Transverse colon (tissue), 4 donors: ENCODE data around the gene RBM47.
A peak's percentile ranks its signal among the peaks of the same experiment; 100 is the strongest.

ENCODE experiments used
- POLR2AphosphoS5 ChIP-seq, 3 donors: sonication (generic); formaldehyde crosslinking; IDR thresholded peaks; one replicate each; pipeline ENCODE4 v1.6.1; 2016; ENCODE audit warnings: antibody characterized with exemption in 3 of 3
- TF ChIP-seq, protein P1 (sequence below), 5 experiments: fragments of 200-600 bp in 3 of 5; fragments of 450-650 bp in 2 of 5; sonication (generic) in 3 of 5; IDR thresholded peaks; 1 replicate in 2 of 5; 2 replicates in 3 of 5; pipeline ENCODE4 v1.5.1; 2016 to 2017; ENCODE audit warnings: antibody characterized with exemption in 5 of 5, inconsistent platforms in 3 of 5, mild to moderate bottlenecking in 2 of 5, moderate library complexity in 1 of 5

GRCh38 chr4:40437741-40438383 lies 191.8 kb downstream of the RBM47 start:
- TF ChIP-seq POLR2AphosphoS5 (IDR thresholded peaks at IDR 0.05), result peak in 1 of 3 donors; percentile 20
- TF ChIP-seq, protein P1, sequence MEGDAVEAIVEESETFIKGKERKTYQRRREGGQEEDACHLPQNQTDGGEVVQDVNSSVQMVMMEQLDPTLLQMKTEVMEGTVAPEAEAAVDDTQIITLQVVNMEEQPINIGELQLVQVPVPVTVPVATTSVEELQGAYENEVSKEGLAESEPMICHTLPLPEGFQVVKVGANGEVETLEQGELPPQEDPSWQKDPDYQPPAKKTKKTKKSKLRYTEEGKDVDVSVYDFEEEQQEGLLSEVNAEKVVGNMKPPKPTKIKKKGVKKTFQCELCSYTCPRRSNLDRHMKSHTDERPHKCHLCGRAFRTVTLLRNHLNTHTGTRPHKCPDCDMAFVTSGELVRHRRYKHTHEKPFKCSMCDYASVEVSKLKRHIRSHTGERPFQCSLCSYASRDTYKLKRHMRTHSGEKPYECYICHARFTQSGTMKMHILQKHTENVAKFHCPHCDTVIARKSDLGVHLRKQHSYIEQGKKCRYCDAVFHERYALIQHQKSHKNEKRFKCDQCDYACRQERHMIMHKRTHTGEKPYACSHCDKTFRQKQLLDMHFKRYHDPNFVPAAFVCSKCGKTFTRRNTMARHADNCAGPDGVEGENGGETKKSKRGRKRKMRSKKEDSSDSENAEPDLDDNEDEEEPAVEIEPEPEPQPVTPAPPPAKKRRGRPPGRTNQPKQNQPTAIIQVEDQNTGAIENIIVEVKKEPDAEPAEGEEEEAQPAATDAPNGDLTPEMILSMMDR (IDR thresholded peaks at IDR 0.05), result no peak
